Dendritic cell treated with granulocyte-macrophage colony-stimulating factor and Interleukin-4, amounts not matched to agents 40 ng/mL and 50 ng/mL, for 4 days (primary cell): Measurements from ENCODE around the gene MRC1.
"Not testable (repeated sequence)": the region's sequence is repeated elsewhere in the genome, so short reads cannot be mapped to it uniquely, and the experiment has no call there.

Experiments
- H3K27ac Mint-ChIP-seq: one replicate; pipeline ENCODE4 v1.8.0; 2022; ENCODE audit warnings: mild to moderate bottlenecking, mixed read lengths
- H3K27me3 Mint-ChIP-seq: one replicate; pipeline ENCODE4 v1.8.0; 2022; ENCODE audit warnings: mild to moderate bottlenecking, mixed read lengths
- H3K36me3 Mint-ChIP-seq: one replicate; pipeline ENCODE4 v1.8.0; 2022; ENCODE audit warnings: low read depth, mixed read lengths
- H3K4me1 Mint-ChIP-seq: one replicate; pipeline ENCODE4 v1.8.0; 2022; ENCODE audit warnings: low read depth, mixed read lengths
- H3K4me3 Mint-ChIP-seq: one replicate; pipeline ENCODE4 v1.8.0; 2022; ENCODE audit warnings: mild to moderate bottlenecking, moderate library complexity, mixed read lengths
- H3K9me3 Mint-ChIP-seq: one replicate; pipeline ENCODE4 v1.8.0; 2022; ENCODE audit warnings: mixed read lengths
- intact Hi-C: fragments of 100-400 bp; cut with micrococcal nuclease; formaldehyde crosslinking; loops from one replicate; pipeline ENCODE4 v1.15.0; 2022

The MRC1 gene

GRCh38 chr10:17910125-17910789 lies 101.1 kb downstream of the MRC1 start:
- H3K4me3 Mint-ChIP-seq = no peak overlapping the region
- H3K9me3 Mint-ChIP-seq = no peaks in the 10 kb centered on the region
- H3K36me3 Mint-ChIP-seq = peaks cover 90% of the 10 kb centered on the region
- H3K27ac Mint-ChIP-seq = no peak overlapping the region
- intact Hi-C loops = loop anchor here (5.0 kb wide), 3 partner anchors 38 to 402 kb away; no protein-coding TSS in a partner anchor
- H3K27me3 Mint-ChIP-seq = no peaks in the 10 kb centered on the region
- peaks cover 13% of the 10 kb centered on the region for H3K4me1 Mint-ChIP-seq

- intact Hi-C loops = loop anchor here (5.0 kb wide), 3 partner anchors 40 to 400 kb away; no protein-coding TSS in a partner anchor
- Mint-ChIP-seq H3K9me3 (no peaks in the 10 kb centered on the region), H3K4me3 (no peak overlapping the region), H3K4me1 (peaks cover 7% of the 10 kb centered on the region), H3K27ac (peak overlapping the region; percentile 20), H3K36me3 (peaks cover 78% of the 10 kb centered on the region), H3K27me3 (no peaks in the 10 kb centered on the region)
Measured at GRCh38 chr10:17912754-17913153, 103.6 kb downstream of the MRC1 start.

DNA sequence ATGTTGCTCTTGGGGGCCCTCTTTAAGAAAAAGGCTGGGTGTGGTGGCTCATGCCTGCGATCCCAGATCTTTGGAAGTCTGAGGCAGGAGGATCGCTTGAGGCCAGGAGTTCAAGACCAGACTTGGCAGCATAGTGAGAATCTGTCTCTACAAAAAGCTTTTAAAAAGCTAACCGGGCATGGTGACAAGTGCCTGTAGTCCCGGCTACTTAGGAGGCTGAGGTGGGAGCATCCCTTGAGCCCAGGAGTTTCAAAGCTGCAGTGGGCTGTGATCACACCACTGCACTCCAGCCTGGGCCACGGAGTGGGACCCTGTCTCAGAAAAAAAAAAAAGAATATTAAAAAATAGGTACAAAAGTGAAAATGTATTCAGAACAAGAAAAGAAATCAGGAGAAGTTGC lies 104.5 kb downstream of the MRC1 start:
- intact Hi-C loops = loop anchor here (5.0 kb wide), 3 partner anchors 41 to 399 kb away; no protein-coding TSS in a partner anchor
- Mint-ChIP-seq H3K36me3 (peaks cover 78% of the 10 kb centered on the region), H3K27ac (peak overlapping the region; percentile 20), H3K4me3 (no peak overlapping the region), H3K9me3 (no peaks in the 10 kb centered on the region), H3K4me1 (peaks cover 7% of the 10 kb centered on the region), H3K27me3 (no peaks in the 10 kb centered on the region)

DNA sequence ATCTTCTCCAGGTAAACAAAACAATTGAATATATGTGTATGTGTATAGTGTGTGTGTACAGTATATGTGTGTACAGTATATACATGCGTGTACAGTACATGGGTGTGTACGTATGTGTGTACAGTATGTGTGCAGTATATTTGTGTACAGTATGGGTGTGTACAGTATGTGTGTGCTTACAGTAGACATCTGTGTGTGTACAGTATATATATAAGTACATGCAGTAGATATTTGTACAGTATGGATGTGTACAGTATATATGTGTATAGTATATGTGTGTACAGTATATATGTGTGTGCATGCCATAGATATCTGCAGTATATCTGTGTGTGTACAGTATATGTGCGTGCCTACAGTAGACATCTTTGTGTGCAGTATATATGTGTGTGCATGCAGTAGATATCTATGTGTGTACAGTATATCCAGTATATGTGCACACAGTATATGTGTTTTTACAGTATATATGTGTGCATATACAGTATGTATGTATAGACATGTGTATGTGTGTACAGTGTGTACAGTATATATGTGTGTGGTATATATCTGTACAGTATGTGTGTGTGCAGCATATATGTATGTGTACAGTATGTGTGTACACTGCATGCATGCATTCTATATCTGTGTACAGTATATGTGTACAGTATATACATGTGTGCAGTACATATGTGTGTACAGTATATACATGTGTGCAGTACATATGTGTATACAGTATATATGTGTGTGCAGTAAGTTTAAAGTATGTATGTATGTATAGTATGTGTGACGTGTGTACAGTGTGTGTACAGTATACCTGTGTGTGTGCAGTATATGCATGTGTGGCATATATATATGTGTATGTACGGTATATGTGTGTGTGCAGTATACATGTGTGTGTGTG lies 105.3 kb downstream of the MRC1 start:
- no peaks in the 10 kb centered on the region for H3K9me3 Mint-ChIP-seq
- peaks cover 74% of the 10 kb centered on the region for H3K36me3 Mint-ChIP-seq
- no peak overlapping the region for H3K4me3 Mint-ChIP-seq
- H3K4me1 Mint-ChIP-seq = peaks cover 7% of the 10 kb centered on the region
- H3K27ac Mint-ChIP-seq = no peak overlapping the region
- no peaks in the 10 kb centered on the region for H3K27me3 Mint-ChIP-seq
- intact Hi-C loops = loop anchor here (5.0 kb wide), 3 partner anchors 42 to 398 kb away; no protein-coding TSS in a partner anchor

DNA sequence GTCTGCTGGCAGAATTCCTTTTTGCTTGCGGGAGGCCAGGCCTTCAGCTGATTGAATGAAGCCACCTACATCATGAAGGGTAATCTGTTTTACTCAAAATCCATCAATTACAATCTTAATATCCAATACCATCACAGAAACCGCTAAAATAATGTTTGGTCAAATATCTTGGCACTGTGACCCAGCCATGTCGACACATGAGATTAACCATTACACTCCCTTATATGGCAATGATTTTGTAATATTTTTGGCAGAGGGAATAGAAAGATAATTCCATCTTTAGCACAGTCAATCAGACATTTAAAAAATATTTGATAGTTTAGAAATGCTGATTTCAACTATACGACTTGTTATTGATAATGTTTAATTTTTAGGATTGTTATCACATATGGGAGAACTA lies 106.0 kb downstream of the MRC1 start:
- no peak overlapping the region for H3K4me3 Mint-ChIP-seq
- peaks cover 7% of the 10 kb centered on the region for H3K4me1 Mint-ChIP-seq
- intact Hi-C loops = no loop called here
- H3K36me3 Mint-ChIP-seq = peaks cover 75% of the 10 kb centered on the region
- no peak overlapping the region for H3K27ac Mint-ChIP-seq
- H3K27me3 Mint-ChIP-seq = no peaks in the 10 kb centered on the region
- H3K9me3 Mint-ChIP-seq = no peaks in the 10 kb centered on the region

DNA sequence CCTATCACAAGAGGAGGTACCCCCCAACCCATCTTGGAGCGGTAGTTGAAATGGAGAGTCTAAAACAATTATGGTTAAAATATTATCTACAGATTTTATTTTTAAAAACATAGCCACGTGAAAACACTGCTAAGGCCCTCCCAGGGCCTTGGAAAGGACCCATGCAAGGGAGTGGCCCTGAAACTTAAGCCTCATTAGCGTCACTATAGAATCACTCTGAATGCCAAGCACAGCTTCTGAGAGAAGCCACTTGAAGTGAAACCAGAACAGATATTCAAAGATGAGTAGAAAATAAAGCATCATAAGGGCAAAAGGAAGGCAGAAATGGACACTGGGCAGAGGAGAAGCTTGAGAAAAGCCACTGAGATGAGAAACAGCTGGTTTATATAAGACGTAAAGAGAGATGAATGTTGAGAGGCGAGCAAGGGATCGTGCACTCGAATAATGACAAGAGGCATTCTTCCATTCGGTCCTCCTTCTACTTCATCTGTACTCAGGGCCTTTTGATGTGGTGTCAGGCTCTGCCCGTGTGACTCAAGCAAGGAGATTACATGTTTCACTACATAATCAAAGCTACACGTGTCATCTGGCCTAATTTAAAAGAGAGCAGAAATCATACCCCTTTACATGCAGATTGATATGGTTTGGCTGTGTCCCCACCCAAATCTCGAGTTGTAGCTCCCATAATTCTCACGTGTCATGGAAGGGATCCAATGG lies 109.2 kb downstream of the MRC1 start:
- Mint-ChIP-seq H3K4me1 (no peaks in the 10 kb centered on the region), H3K27me3 (no peaks in the 10 kb centered on the region), H3K36me3 (peaks cover 50% of the 10 kb centered on the region), H3K9me3 (no peaks in the 10 kb centered on the region), H3K4me3 (no peak overlapping the region), H3K27ac (no peak overlapping the region)
- intact Hi-C loops = no loop called here

DNA sequence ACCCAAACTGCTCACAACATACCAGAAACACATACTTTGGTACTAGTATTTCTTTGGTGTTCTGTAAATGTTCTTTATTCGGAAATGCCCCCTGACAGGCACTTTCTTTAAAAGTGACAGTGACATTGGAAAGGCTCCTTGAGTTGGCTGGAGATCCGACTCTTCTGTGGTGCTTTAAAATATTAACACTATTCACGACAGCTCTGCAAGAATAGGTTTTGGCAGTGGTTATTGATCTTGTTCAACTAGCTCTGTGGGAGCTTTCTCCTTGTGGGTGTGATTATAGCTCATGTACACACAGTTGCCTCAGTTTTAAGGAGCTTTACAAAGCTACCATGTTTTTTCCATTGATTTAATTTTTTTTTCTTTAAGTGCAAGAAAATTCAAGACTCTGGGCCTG lies 112.2 kb downstream of the MRC1 start:
- peaks cover 6% of the 10 kb centered on the region for H3K4me1 Mint-ChIP-seq
- intact Hi-C loops = no loop called here
- no peaks in the 10 kb centered on the region for H3K27me3 Mint-ChIP-seq
- H3K4me3 Mint-ChIP-seq = no peak overlapping the region
- H3K9me3 Mint-ChIP-seq = peaks cover 7% of the 10 kb centered on the region
- no peak overlapping the region for H3K27ac Mint-ChIP-seq
- H3K36me3 Mint-ChIP-seq = peaks cover 52% of the 10 kb centered on the region

DNA sequence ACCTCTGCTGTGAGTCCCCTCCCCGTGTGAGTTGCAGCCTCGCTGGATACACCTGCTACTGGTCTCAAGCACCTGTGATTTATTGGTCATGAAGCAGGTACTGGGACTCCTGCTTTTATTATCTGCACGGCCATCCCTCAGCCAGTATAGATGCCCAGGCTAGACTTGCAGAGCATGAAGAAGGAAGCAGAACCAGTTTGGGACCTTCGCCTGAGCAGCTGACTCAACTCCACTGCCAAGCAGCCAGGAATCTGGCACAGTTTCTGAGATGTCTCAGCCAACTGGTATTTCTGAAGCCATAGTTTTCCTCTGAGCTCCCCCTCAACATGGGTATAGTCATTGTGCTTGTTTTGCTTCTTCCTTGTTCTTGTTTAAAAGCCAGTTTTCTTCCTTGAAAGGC lies 114.6 kb downstream of the MRC1 start:
- peaks cover 11% of the 10 kb centered on the region for H3K9me3 Mint-ChIP-seq
- H3K27ac Mint-ChIP-seq = no peak overlapping the region

GRCh38 chr10:17943033-17943745 lies 134.0 kb downstream of the MRC1 start:
- intact Hi-C loops = no loop called here
- H3K27ac Mint-ChIP-seq = no peak overlapping the region
- no peaks in the 10 kb centered on the region for H3K9me3 Mint-ChIP-seq
- H3K4me1 Mint-ChIP-seq = no peaks in the 10 kb centered on the region
- H3K36me3 Mint-ChIP-seq = no peaks in the 10 kb centered on the region
- no peaks in the 10 kb centered on the region for H3K27me3 Mint-ChIP-seq
- no peak overlapping the region for H3K4me3 Mint-ChIP-seq

More for the DNA sequence above, 114.6 kb downstream of the MRC1 start:
- Mint-ChIP-seq H3K27me3 (no peaks in the 10 kb centered on the region), H3K4me1 (peaks cover 20% of the 10 kb centered on the region), H3K4me3 (no peak overlapping the region), H3K36me3 (peaks cover 43% of the 10 kb centered on the region)
- intact Hi-C loops = no loop called here

- H3K27me3 Mint-ChIP-seq, intact Hi-C loops, H3K4me1 Mint-ChIP-seq, H3K36me3 Mint-ChIP-seq, H3K27ac Mint-ChIP-seq, H3K4me3 Mint-ChIP-seq: not testable (repeated sequence)
- peaks cover 11% of the 10 kb centered on the region for H3K9me3 Mint-ChIP-seq
Measured at GRCh38 chr10:17950269-17950668, 141.1 kb downstream of the MRC1 start.

- Mint-ChIP-seq H3K27me3 (peaks cover 2% of the 10 kb centered on the region), H3K4me1 (no peaks in the 10 kb centered on the region), H3K9me3 (peaks cover 11% of the 10 kb centered on the region), H3K4me3 (no peak overlapping the region), H3K36me3 (no peaks in the 10 kb centered on the region), H3K27ac (no peak overlapping the region)
- intact Hi-C loops = no loop called here
Measured at GRCh38 chr10:17950726-17951125, 141.6 kb downstream of the MRC1 start.

DNA sequence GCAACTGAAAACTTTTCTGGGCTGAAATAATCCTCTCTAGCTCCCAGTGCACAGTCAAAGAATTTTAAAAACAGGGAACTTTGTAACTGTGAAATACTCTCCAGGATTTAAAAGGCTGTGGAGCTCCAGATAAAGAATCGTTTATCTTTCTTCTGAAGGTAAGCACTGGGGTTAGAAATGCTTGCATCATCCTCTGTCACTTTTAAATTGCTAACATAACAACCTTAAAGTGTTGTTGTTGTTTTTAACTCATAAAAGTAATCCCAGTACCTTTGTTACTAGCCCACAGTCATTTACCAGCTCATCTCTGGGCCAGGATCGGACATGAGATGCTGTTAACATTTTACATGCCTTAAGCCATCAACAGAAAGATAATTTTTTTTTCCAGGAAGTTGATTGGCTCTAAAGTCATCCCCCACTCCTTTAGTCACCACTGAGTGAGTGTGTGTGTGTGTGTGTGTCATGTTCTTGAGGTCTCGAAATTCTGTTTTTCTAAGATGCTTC lies 142.8 kb downstream of the MRC1 start, which contains the start of gene SLC39A12:
Gene SLC39A12 (plus strand): TSS at position 51 of the 504 bp plus-strand sequence. CDS start 1,359 bp downstream, outside the sequence.
- H3K27me3 Mint-ChIP-seq = peaks cover 2% of the 10 kb centered on the region
- intact Hi-C loops = no loop called here
- H3K9me3 Mint-ChIP-seq = peaks cover 11% of the 10 kb centered on the region
- H3K4me1 Mint-ChIP-seq = no peaks in the 10 kb centered on the region
- no peaks in the 10 kb centered on the region for H3K36me3 Mint-ChIP-seq
- no peak within 1 kb of the TSS for H3K4me3 Mint-ChIP-seq
- H3K27ac Mint-ChIP-seq = no peak within 1 kb of the TSS

DNA sequence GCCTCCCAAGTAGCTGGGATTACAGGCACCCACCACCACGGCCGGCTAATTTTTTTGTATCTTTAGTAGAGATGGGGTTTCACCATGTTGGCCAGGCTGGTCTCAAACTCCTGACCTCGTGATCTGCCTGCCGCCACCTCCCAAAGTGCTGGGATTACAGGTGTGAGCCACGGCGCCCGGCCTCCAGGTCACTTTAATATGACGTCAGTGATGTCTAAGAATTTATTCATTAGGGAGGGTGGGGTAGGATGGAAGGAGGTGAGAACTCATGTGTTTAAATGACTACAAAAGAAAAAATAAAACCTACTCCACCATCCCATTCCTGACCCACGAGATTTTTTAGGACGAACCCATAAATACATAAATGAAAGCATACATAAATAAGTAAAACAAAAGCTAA lies 145.2 kb downstream of the MRC1 start:
- H3K4me1 Mint-ChIP-seq, intact Hi-C loops, H3K27ac Mint-ChIP-seq, H3K27me3 Mint-ChIP-seq, H3K4me3 Mint-ChIP-seq, H3K36me3 Mint-ChIP-seq: not testable (repeated sequence)
- H3K9me3 Mint-ChIP-seq = peaks cover 14% of the 10 kb centered on the region
